ENCODE data around the gene CAPS.
A peak's percentile ranks its signal among the peaks of the same experiment; 100 is the strongest.
"Not testable (repeated sequence)": the region's sequence is repeated elsewhere in the genome, so short reads cannot be mapped to it uniquely, and the experiment has no call there.

Gene CAPS

DNA sequence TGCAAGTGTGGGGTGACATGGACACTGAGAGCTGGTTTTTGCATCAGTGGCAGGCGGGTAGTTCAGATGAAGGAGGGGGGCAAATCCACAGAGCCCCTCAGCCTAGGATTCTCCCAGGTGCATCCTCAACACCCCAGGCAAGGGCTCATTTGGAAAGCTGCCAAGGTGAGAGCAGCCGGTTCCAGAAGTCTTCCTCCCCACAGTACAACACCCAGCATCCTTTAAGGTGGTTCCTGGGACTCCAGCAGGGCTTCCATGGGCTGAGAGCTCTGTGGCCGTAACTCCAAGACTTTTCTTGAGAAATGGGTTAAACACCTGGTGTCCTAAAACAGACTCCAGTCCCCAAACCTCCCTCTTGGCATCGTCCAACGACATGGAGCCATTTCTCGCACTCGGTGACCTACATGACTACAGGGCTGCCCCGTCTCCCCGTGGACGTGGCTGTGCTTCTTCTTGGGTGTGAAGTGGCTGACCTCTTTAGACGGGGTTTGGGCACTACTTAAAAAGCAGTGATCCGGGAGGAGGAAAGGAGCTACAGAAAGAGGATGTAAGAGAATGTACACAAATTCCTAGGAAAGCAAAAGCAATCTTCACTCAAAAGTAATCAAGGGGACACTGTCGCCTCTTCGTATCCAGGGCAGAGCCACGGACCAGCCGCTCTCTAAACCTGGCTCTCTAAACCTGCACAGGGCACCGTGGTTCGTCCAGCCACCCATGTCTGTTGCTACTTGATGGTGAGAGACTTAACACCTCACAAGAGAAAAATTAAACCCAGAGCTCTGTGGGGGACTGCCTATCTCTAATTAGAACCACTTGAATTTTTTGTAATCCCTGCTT is 38.4 kb downstream of the CAPS start:
- no peak for TF ChIP-seq JUND (IDR thresholded peaks at IDR 0.05; ENCODE audit: low read depth)
- in situ Hi-C loops (cut with HindIII; ENCODE audit: low pct_unique_long_range_greater_than_20kb, low sequenced_read_pairs), result no loop called here
- DNase-seq (ENCODE audit: low read depth in 1 of 2, low spot score in 1 of 2), result no peak

DNA sequence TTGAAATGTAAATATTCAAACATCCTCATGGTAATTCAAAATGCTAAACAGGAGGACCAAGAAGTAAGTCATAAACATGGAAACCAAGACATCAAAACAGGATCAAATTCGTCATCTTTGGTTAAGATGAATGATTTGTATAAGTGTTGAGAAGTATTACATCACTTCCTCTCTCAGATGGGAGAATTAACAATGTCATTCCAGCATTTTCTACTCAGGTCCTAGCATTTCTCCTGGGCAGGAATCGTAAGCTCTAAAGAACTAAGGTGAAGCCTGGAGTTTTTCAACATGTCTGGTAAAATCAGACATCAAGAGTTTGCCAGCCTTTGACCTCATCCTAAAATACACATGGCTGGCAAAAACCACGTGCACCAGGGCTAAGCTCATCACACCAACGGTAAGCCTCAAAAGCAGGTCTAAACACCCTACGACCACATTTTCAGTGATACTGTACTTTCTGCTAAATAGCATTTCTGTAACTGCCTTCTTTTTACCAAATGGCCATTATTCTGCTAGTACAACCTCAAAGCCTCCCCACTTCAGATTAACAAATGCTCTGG is 39.1 kb downstream of the CAPS start:
- DNase-seq (ENCODE audit: low read depth in 1 of 2, low spot score in 1 of 2), result no peak
- in situ Hi-C loops (cut with HindIII; ENCODE audit: low pct_unique_long_range_greater_than_20kb, low sequenced_read_pairs), result no loop called here
- TF ChIP-seq JUND (IDR thresholded peaks at IDR 0.05; ENCODE audit: low read depth), result no peak

DNA sequence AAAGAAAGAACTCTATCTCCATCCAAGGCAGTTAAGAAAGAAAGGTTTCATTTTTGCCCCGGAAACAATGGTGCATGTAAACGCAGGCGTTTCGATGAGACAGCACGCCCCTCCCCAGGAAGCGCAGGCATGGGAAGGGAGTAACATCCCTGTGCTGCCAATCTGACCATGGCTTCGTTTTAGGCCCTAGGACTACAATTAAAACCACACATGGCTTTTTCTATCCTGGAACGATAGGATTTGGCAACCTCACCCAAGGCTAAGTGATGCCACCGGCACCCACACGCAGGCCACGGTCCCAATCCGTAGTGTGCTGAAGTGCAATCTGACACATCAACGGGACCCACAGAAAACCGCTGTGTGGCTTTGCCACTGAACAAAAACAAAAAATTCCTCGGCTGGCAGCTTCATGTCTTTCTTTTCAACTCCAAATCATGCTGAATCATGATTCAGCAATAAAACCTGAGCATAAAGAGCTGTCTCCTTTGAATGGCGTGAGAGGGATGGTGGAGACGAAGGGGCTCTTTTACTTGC is 39.7 kb downstream of the CAPS start:
- in situ Hi-C loops (cut with HindIII; ENCODE audit: low pct_unique_long_range_greater_than_20kb, low sequenced_read_pairs), result no loop called here
- TF ChIP-seq JUND (IDR thresholded peaks at IDR 0.05; ENCODE audit: low read depth), result no peak
- no peak for DNase-seq (ENCODE audit: low read depth in 1 of 2, low spot score in 1 of 2)

DNA sequence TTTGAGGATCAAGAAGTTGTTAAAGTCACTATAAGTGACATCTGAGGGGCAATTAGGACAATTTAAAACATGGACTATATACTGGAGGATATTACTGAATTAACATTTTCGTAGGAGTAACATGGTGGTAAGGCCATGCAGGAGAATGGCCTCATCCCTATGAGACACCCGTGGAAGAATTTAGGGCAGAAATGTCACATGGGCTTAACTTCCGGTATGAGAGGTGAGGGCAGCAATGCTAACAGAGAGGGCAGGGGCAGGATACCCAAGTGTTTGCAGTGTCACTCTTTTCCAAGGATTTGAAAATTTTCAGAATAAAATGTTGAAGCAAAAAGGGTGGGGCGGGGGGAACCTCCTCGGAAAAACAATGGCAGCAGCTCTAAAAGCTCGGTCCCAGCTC is 40.2 kb downstream of the CAPS start:
- in situ Hi-C loops (cut with HindIII; ENCODE audit: low pct_unique_long_range_greater_than_20kb, low sequenced_read_pairs), result no loop called here
- no peak for TF ChIP-seq JUND (IDR thresholded peaks at IDR 0.05; ENCODE audit: low read depth)
- no peak for DNase-seq (ENCODE audit: low read depth in 1 of 2, low spot score in 1 of 2)

DNA sequence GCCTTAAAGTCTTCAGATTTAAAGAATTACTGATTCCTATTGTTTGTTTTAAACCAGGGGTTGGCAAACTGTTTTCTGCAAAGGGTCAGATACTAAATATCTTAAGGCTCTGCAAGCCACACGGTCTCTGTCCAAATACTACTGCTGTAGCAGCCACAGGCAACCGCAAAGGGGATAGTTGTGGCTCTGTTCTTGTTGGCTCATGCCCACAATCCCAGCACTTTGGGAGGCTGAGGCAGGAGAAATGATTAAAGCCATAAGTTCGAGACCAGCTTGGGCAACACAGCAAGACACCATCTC is 41.5 kb downstream of the CAPS start:
- no peak for TF ChIP-seq JUND (IDR thresholded peaks at IDR 0.05; ENCODE audit: low read depth)
- in situ Hi-C loops (cut with HindIII; ENCODE audit: low pct_unique_long_range_greater_than_20kb, low sequenced_read_pairs), result no loop called here
- DNase-seq (ENCODE audit: low read depth in 1 of 2, low spot score in 1 of 2), result no peak

DNA sequence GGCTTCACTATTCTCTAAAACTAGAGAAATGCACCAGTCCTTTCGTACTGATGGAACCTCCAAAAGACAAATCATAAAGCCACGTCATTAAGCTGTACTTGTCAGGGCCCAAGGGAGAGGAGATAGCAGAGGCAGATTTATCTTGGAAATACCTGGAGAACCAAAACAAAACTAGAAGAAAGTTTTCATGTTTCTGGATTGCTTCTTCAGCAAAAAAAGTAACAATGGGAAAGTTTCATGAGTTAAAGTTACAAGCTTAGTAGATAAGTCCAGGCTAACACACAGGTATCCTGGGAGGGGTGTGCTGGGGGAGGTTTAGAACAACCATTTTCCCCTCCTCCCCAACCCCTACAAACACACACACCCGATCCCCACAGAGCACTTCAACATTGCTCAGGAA is 42.3 kb downstream of the CAPS start:
- no peak for DNase-seq (ENCODE audit: low read depth in 1 of 2, low spot score in 1 of 2)
- TF ChIP-seq JUND (IDR thresholded peaks at IDR 0.05; ENCODE audit: low read depth), result no peak
- in situ Hi-C loops (cut with HindIII; ENCODE audit: low pct_unique_long_range_greater_than_20kb, low sequenced_read_pairs), result no loop called here

DNA sequence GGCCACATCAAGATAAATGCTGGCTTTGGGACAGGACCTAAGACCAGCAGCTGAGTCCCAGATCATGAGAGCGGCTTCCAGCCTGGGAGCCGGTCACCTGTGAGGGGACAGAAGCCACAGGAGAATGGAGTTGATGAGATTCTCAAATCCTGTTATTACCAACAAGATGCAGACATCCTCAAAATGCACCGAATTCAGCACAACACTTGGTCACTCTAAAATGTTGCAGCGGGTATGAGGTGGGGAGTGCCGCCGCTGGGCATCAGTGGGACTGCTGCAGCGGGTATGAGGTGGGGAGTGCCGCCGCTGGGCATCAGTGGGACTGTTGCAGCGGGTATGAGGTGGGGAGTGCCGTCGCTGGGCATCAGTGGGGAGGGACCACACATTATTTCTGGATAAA is 42.7 kb downstream of the CAPS start:
- in situ Hi-C loops (cut with HindIII; ENCODE audit: low pct_unique_long_range_greater_than_20kb, low sequenced_read_pairs), result no loop called here
- no peak for TF ChIP-seq JUND (IDR thresholded peaks at IDR 0.05; ENCODE audit: low read depth)
- no peak for DNase-seq (ENCODE audit: low read depth in 1 of 2, low spot score in 1 of 2)

DNA sequence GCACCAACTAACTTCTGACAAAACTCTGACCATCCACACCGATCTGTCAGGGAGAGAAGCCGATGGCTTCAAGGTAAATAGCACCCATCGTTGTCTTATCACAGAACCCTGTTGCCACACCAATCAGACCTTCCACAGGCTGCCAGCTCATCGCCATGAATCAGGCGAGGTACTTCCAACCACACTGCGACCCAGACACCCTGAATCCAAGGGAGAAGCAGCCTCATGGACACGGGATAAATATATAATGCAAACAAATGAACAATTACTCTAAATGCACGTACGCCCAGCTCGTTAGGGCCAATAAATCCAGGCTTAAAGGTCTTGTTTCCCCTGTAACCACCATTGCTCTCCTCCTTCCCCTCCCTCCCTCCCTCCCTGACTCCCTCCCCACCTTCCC is 43.1 kb downstream of the CAPS start:
- no peak for DNase-seq (ENCODE audit: low read depth in 1 of 2, low spot score in 1 of 2)
- no peak for TF ChIP-seq JUND (IDR thresholded peaks at IDR 0.05; ENCODE audit: low read depth)
- in situ Hi-C loops (cut with HindIII; ENCODE audit: low pct_unique_long_range_greater_than_20kb, low sequenced_read_pairs), result no loop called here

DNA sequence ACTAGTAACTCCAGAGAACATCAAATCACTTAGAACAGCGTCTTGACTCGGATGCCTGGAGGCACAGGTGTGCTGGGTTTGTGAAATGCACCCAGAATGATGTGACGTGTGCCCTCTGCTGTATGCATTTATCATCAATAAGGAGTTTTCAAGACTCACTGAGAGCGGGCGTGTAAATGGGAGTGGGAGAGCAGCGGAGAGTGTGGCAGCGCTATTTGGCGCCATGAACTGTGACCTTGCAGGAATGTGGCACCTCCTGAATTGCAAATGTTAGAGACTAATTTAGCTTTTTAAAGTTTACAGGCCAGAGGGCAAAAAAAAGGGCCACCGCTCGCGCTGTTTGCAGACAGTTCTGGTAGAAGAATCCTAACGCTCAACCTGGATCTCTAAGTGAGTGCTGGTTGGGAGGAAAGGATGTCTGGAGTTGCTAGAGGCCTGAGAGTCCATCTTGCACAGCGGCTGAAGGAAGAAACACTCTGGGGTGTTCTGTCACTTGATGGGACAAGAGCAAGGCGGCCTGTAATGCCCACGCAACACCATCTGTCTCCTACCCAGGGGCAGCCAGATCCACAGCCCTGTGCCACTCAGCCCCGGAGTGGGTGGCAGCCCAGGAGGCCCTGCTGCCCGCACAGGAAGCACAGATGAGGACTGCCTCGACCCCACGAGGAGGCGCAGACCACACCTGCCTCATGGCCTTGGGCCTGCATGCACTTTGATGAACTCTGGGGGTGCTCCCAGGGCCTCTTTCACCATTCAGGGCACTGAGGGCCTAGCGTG is 44.2 kb downstream of the CAPS start:
- in situ Hi-C loops (cut with HindIII; ENCODE audit: low pct_unique_long_range_greater_than_20kb, low sequenced_read_pairs), result no loop called here
- no peak for TF ChIP-seq JUND (IDR thresholded peaks at IDR 0.05; ENCODE audit: low read depth)
- peak in 1 of 2 experiments; percentile 7 for DNase-seq (ENCODE audit: low read depth in 1 of 2, low spot score in 1 of 2)

DNA sequence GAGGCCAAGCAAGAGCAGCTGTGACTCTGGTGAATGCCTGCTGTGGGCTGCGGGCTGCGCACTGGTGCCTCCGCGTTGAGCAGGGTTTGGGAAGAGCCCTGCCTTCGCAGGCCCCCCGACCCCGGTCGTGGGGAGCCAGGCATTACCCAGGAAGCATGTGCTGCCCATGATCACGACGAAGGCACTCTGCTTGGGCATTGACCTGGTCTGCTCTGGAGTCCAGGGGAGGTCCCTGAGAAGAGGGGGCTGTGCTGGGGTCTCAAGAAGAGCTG is 44.7 kb downstream of the CAPS start:
- in situ Hi-C loops (cut with HindIII; ENCODE audit: low pct_unique_long_range_greater_than_20kb, low sequenced_read_pairs), result no loop called here
- no peak for TF ChIP-seq JUND (IDR thresholded peaks at IDR 0.05; ENCODE audit: low read depth)
- no peak for DNase-seq (ENCODE audit: low read depth in 1 of 2, low spot score in 1 of 2)

DNA sequence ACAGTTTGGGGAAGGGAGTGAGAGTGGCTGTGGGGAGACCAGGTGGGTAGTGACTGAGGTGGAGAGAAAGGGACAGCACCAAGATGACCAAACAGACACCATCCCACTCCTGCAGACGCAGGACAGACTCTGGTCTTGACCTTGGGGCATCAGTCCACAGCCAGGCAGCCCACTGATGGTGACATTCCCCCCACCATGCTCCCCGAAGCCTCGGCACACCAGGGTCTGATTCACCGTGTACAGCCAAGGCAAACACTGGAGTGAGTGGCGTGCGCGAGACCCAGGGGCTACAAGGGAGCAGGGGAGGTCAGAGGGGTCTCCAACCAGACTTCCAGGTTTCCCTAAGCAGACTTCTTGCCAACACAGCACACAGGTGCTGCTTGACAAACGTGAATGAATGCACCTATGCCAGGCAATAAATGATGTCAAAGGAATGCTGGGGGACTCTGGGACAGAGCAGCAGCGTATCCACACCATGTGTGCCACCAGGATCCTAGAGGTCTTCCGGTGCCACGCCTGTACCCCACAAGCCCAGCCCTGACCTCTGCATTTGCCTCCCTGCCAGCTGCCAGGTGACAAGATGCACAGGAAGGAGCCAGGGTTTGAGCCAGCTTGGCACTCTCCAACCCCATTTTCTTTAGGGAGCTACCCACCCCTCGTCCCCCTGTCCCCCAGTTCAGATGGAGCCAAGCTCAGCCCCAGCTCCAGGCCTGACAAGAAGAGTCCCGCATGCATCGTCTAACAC is 45.4 kb downstream of the CAPS start:
- no peak for TF ChIP-seq JUND (IDR thresholded peaks at IDR 0.05; ENCODE audit: low read depth)
- in situ Hi-C loops (cut with HindIII; ENCODE audit: low pct_unique_long_range_greater_than_20kb, low sequenced_read_pairs), result no loop called here
- no peak for DNase-seq (ENCODE audit: low read depth in 1 of 2, low spot score in 1 of 2)

DNA sequence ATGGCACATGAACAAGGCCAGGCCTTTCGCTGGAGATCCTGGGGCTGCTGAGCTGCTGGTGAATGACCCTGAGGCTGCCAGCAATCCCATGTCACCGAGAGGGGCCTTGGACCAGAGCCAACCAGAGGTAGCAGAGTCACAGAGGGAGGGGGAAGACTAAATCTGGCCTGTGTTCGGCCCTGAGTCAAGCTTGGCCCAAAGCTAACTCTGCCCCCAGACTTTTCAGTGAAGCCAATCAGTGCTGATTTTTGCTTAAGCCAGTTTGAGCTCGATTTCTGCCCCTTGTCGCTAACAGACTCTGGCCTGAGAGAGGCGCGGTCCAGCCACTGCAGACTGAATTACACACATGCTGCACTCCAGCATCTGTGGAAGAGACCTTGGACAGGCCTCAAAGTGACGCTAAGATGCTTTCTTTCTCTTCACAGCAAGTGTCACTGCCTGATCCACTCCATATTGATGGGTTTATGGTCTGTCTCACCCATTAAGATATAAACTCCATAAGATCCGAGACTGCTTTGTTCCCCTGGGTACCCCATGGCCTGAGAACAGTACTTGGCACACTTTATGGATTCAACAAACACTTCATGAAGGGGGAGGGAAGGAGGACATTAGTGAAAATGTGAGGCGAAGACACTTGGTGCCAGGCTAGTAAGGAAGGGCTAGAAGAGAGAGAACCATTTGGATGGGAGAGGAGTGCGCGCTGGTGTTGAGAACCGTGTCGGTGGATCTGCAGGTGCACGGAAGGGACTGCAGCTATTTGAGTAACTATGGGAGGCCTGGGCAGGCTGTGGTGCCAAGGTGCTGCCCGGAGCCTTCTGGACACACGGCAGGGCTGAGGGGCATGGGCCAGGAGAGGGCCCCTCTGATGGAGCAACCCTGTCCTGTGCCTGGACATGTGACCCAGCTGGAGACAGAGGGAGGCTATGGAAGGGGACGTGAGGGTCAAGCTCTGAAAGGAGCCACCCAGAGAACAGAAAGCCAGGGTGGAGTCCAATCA is 46.2 kb downstream of the CAPS start:
- in situ Hi-C loops (cut with HindIII; ENCODE audit: low pct_unique_long_range_greater_than_20kb, low sequenced_read_pairs), result no loop called here
- DNase-seq (ENCODE audit: low read depth in 1 of 2, low spot score in 1 of 2), result no peak
- TF ChIP-seq JUND (IDR thresholded peaks at IDR 0.05; ENCODE audit: low read depth), result no peak

DNA sequence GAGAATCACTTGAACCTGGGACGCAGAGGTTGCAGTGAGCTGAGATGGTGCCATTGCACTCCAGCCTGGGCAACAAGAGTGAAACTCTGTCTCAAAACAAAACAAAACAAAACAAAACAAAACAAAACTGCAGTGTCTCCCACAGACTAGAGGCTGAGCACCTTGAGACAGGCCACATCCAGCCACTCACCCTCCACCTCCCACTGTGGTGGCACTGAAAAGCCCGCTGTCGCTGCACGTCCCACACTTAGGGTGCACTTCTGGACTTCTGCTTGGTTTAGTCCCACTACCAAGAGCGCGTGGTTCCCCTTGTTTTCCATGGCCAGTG is 47.6 kb downstream of the CAPS start:
- DNase-seq (ENCODE audit: low read depth in 1 of 2, low spot score in 1 of 2); in situ Hi-C loops (cut with HindIII; ENCODE audit: low pct_unique_long_range_greater_than_20kb, low sequenced_read_pairs): not testable (repeated sequence)
